Prostate gland (tissue), 2 donors: ENCODE measurements around the gene INTS4.
"Not testable (repeated sequence)": the region's sequence is repeated elsewhere in the genome, so short reads cannot be mapped to it uniquely, and the experiment has no call there.

Experiments used
- POLR2A ChIP-seq: fragments of 450-650 bp; IDR thresholded peaks from one replicate; pipeline ENCODE4 v1.6.1; 2016; ENCODE audit warnings: antibody characterized with exemption, mild to moderate bottlenecking
- POLR2AphosphoS5 ChIP-seq: sonication (generic); formaldehyde crosslinking; IDR thresholded peaks from one replicate; pipeline ENCODE4 v1.6.1; 2017; ENCODE audit warnings: antibody characterized with exemption
- TF ChIP-seq, protein P1 (sequence below), 4 experiments: fragments of 200-600 bp in 2 of 4; fragments of 450-650 bp in 2 of 4; sonication (generic) in 2 of 4; IDR thresholded peaks; 1 replicate in 3 of 4; 2 replicates in 1 of 4; pipeline ENCODE4 v1.5.1; 2016 to 2019; ENCODE audit warnings: antibody characterized with exemption in 4 of 4, mild to moderate bottlenecking in 2 of 4, moderate library complexity in 2 of 4

DNA sequence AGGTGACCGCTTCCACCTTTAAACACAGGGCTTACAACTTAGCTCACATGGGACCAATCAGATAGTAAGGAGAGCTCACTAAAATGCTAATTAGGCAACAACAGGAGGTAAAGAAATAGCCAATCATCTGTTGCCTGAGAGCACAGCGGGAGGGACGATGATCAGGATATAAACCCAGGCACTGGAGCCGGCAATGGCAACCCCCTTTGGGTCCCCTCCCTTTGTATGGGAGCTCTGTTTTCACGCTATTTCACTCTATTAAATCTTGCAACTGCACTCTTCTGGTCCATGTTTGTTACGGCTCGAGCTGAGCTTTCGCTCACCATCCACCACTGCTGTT is 46.9 kb upstream of the INTS4 start:
- TF ChIP-seq, protein P1, sequence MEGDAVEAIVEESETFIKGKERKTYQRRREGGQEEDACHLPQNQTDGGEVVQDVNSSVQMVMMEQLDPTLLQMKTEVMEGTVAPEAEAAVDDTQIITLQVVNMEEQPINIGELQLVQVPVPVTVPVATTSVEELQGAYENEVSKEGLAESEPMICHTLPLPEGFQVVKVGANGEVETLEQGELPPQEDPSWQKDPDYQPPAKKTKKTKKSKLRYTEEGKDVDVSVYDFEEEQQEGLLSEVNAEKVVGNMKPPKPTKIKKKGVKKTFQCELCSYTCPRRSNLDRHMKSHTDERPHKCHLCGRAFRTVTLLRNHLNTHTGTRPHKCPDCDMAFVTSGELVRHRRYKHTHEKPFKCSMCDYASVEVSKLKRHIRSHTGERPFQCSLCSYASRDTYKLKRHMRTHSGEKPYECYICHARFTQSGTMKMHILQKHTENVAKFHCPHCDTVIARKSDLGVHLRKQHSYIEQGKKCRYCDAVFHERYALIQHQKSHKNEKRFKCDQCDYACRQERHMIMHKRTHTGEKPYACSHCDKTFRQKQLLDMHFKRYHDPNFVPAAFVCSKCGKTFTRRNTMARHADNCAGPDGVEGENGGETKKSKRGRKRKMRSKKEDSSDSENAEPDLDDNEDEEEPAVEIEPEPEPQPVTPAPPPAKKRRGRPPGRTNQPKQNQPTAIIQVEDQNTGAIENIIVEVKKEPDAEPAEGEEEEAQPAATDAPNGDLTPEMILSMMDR (IDR thresholded peaks at IDR 0.05) = not testable (repeated sequence)
- TF ChIP-seq POLR2AphosphoS5, POLR2A: not testable (repeated sequence)
